Mesothelial cell of epicardium (in vitro differentiated cells): Measurements from ENCODE around the gene DIAPH2. TPM values are rescaled to one million over a fixed set of nuclear protein-coding genes. Genes with fewer than 3 reads are reported as not detected.

Experiments used
- DNase-seq, 2 experiments: peaks; one replicate each; pipeline ENCODE4 v3.0.0; 2021; ENCODE audit warnings: low spot score in 2 of 2; ENCODE audit not compliant: unreplicated experiment in 2 of 2
- H3K27ac Mint-ChIP-seq: 2 replicates; pipeline ENCODE4 v1.8.0; 2021; ENCODE audit warnings: mixed read lengths
- H3K27me3 Mint-ChIP-seq: 2 replicates; pipeline ENCODE4 v1.8.0; 2021; ENCODE audit warnings: low read depth, mixed read lengths
- H3K36me3 Mint-ChIP-seq: 2 replicates; pipeline ENCODE4 v1.8.0; 2021; ENCODE audit warnings: mixed read lengths
- H3K4me1 Mint-ChIP-seq: 2 replicates; pipeline ENCODE4 v1.8.0; 2021; ENCODE audit warnings: mixed read lengths
- H3K4me3 Mint-ChIP-seq: 2 replicates; pipeline ENCODE4 v1.8.0; 2021; ENCODE audit warnings: mild to moderate bottlenecking, moderate library complexity, mixed read lengths
- H3K9me3 Mint-ChIP-seq: 2 replicates; pipeline ENCODE4 v1.8.0; 2021; ENCODE audit warnings: mixed read lengths
- CTCF ChIP-seq: fragments of 200-600 bp; sonication (generic); IDR thresholded peaks from one replicate; pipeline ENCODE4 v1.5.0; 2021; ENCODE audit warnings: antibody characterized with exemption; ENCODE audit not compliant: unreplicated experiment
- total RNA-seq: library from RNA; stranded (reverse); gene quantifications from 3 replicates; pipeline ENCODE4 v1.2.1, GENCODE V29; 2021

The DIAPH2 gene
- total RNA-seq, 1 donor from 2014 or later, result 19.2 TPM

GRCh38 chrX:97447306-97447705 lies 762.7 kb downstream of the DIAPH2 start:
- no peak for TF ChIP-seq CTCF
- Mint-ChIP-seq H3K9me3 (no peaks in the 10 kb centered on the region), H3K36me3 (no peaks in the 10 kb centered on the region), H3K4me3 (no peak overlapping the region), H3K27ac (no peak overlapping the region), H3K27me3 (no peaks in the 10 kb centered on the region), H3K4me1 (peaks cover 29% of the 10 kb centered on the region)
- no peak for DNase-seq

- H3K27me3 Mint-ChIP-seq, result no peaks in the 10 kb centered on the region
- peaks cover under 1% of the 10 kb centered on the region for H3K9me3 Mint-ChIP-seq
- DNase-seq, result no peak
- no peaks in the 10 kb centered on the region for H3K36me3 Mint-ChIP-seq
- no peak overlapping the region for H3K27ac Mint-ChIP-seq
- H3K4me3 Mint-ChIP-seq, result no peak overlapping the region
- no peak for TF ChIP-seq CTCF
- peaks cover 22% of the 10 kb centered on the region for H3K4me1 Mint-ChIP-seq
Observed at GRCh38 chrX:97452283-97452682, 767.6 kb downstream of the DIAPH2 start.

GRCh38 chrX:97461763-97462162 lies 777.1 kb downstream of the DIAPH2 start:
- Mint-ChIP-seq H3K4me3 (no peak overlapping the region), H3K36me3 (no peaks in the 10 kb centered on the region), H3K27ac (no peak overlapping the region), H3K4me1 (peaks cover 14% of the 10 kb centered on the region), H3K27me3 (no peaks in the 10 kb centered on the region), H3K9me3 (peaks cover 3% of the 10 kb centered on the region)
- no peak for DNase-seq
- TF ChIP-seq CTCF, result peak; percentile 68

- no peaks in the 10 kb centered on the region for H3K27me3 Mint-ChIP-seq
- no peak for TF ChIP-seq CTCF
- no peak overlapping the region for H3K4me3 Mint-ChIP-seq
- no peak for DNase-seq
- H3K36me3 Mint-ChIP-seq, result no peaks in the 10 kb centered on the region
- peaks cover 47% of the 10 kb centered on the region for H3K4me1 Mint-ChIP-seq
- H3K27ac Mint-ChIP-seq, result peak overlapping the region; percentile 47
- no peaks in the 10 kb centered on the region for H3K9me3 Mint-ChIP-seq
Observed at GRCh38 chrX:97471071-97471470, 786.4 kb downstream of the DIAPH2 start.

- H3K27ac Mint-ChIP-seq, result peak overlapping the region; percentile 67
- no peaks in the 10 kb centered on the region for H3K27me3 Mint-ChIP-seq
- no peak for TF ChIP-seq CTCF
- no peaks in the 10 kb centered on the region for H3K36me3 Mint-ChIP-seq
- no peak for DNase-seq
- peaks cover 1% of the 10 kb centered on the region for H3K9me3 Mint-ChIP-seq
- H3K4me3 Mint-ChIP-seq, result no peak overlapping the region
- H3K4me1 Mint-ChIP-seq, result peaks cover 42% of the 10 kb centered on the region
Observed at GRCh38 chrX:97474933-97475332, 790.3 kb downstream of the DIAPH2 start.

- Mint-ChIP-seq H3K4me1 (peaks cover 52% of the 10 kb centered on the region), H3K27me3 (no peaks in the 10 kb centered on the region), H3K36me3 (no peaks in the 10 kb centered on the region), H3K9me3 (peaks cover 4% of the 10 kb centered on the region), H3K4me3 (no peak overlapping the region), H3K27ac (no peak overlapping the region)
- TF ChIP-seq CTCF, result no peak
- no peak for DNase-seq
Observed at GRCh38 chrX:97479106-97479890, 794.7 kb downstream of the DIAPH2 start.
